Caco-2 (cell line): ENCODE data around the gene UBXN6. TPM values are rescaled to one million over a fixed set of nuclear protein-coding genes. Genes with fewer than 3 reads are reported as not detected.

Experiments used
- BruUV-seq: library from RNA; stranded (reverse); fragments of 400-500 nt; replicated peaks from 2 replicates; lab custom pipeline; 2021; lab: Mats Ljungman, UMichigan
- CTCF ChIA-PET: fragments of 300-600 bp; sonication (Branson Sonifier 250); formaldehyde crosslinking; loops from one replicate; lab custom pipeline; 2022; ENCODE audit warnings: antibody characterized with exemption; lab: Charles Lee
- POLR2A ChIA-PET: fragments of 300-600 bp; sonication (Branson Sonifier 250); formaldehyde crosslinking; loops from one replicate; lab custom pipeline; 2022; ENCODE audit warnings: antibody characterized with exemption; lab: Charles Lee
- DNase-seq, 2 experiments: peaks; one replicate each; pipeline versions ENCODE4 v3.0.0 to v3.0.0-alpha.2; 2020 to 2022
- H3K27me3 ChIP-seq: replicated peaks from 2 replicates; pipeline ENCODE4 v1.6.0; 2011; ENCODE audit warnings: low read length; ENCODE audit not compliant: control insufficient read depth, insufficient read depth
- H3K36me3 ChIP-seq: 2 replicates; pipeline ENCODE4 v1.5.1; 2011; ENCODE audit warnings: low read length; ENCODE audit not compliant: control insufficient read depth, insufficient read depth
- H3K4me1 ChIP-seq: fragments of 250-450 bp; sonication (Bioruptor Pico); 2 replicates; pipeline ENCODE4 v1.5.1; 2020; ENCODE audit warnings: mild to moderate bottlenecking
- H3K4me3 ChIP-seq: 2 replicates; pipeline ENCODE4 v1.5.1; 2011; ENCODE audit warnings: low read depth, mild to moderate bottlenecking, control low read depth, low read length
- H3K9me3 ChIP-seq: fragments of 250-450 bp; sonication (Bioruptor Pico); 2 replicates; pipeline ENCODE4 v1.5.1; 2020; ENCODE audit warnings: mild to moderate bottlenecking, moderate library complexity
- H3K27ac Mint-ChIP-seq: one replicate; pipeline ENCODE4 v1.8.0; 2022; ENCODE audit warnings: mixed read lengths; ENCODE audit not compliant: unreplicated experiment
- H3K27me3 Mint-ChIP-seq: one replicate; pipeline ENCODE4 v1.8.0; 2022; ENCODE audit warnings: mixed read lengths; ENCODE audit not compliant: insufficient read depth, unreplicated experiment
- H3K36me3 Mint-ChIP-seq: one replicate; pipeline ENCODE4 v1.8.0; 2022; ENCODE audit warnings: mild to moderate bottlenecking, mixed read lengths; ENCODE audit not compliant: insufficient read depth, unreplicated experiment
- H3K4me1 Mint-ChIP-seq: one replicate; pipeline ENCODE4 v1.8.0; 2022; ENCODE audit warnings: low read depth, mixed read lengths; ENCODE audit not compliant: unreplicated experiment
- H3K4me3 Mint-ChIP-seq: one replicate; pipeline ENCODE4 v1.8.0; 2022; ENCODE audit warnings: mild to moderate bottlenecking, moderate library complexity, mixed read lengths; ENCODE audit not compliant: unreplicated experiment
- H3K9me3 Mint-ChIP-seq: one replicate; pipeline ENCODE4 v1.8.0; 2022; ENCODE audit warnings: mixed read lengths; ENCODE audit not compliant: unreplicated experiment
- intact Hi-C: fragments of 100-400 bp; cut with micrococcal nuclease; formaldehyde crosslinking; loops from one replicate; pipeline ENCODE4 v1.10.0; 2022; ENCODE audit not compliant: unreplicated experiment
- total RNA-seq: library from RNA; stranded (reverse); gene quantifications from 2 replicates; pipeline ENCODE4 v1.2.3, GENCODE V29; 2022
- TF ChIP-seq, protein P1 (sequence below), 2 experiments: fragments of 200-600 bp in 1 of 2; IDR thresholded peaks; 1 replicate in 1 of 2; 2 replicates in 1 of 2; pipeline versions ENCODE4 v1.5.1 to v1.8.0; 2011 to 2022; ENCODE audit warnings: antibody characterized with exemption in 1 of 2, control low read depth in 1 of 2, inconsistent platforms in 1 of 2, low read depth in 1 of 2, low read length in 1 of 2, mild to moderate bottlenecking in 1 of 2, moderate library complexity in 1 of 2; ENCODE audit not compliant: insufficient read depth in 1 of 2, severe bottlenecking in 1 of 2, unreplicated experiment in 1 of 2

The UBXN6 gene
- total RNA-seq, 1 experiment from 2014 or later: 42.9 TPM

DNA sequence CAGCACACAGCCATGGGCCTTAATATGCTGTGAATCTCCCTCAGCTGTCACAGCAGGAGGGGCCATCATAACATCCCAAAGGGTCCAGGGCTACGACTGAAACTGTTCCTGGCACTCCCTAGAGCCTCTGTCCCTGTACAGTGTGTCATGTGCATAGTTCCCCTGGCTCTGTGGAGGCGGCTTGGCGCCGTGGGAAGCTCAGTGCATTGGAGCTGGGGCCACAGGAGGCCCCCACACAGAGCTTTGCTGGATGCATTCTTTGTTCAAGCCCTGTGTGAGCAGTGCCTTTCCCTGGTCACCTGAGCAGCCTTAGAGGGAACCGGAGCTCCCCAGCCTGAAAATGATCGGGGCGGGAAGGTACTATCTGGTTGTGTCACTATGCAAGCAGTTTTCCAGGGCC lies 21.4 kb downstream of the UBXN6 start:
- Mint-ChIP-seq H3K36me3 (peaks cover 91% of the 10 kb centered on the region), H3K4me3 (no peak overlapping the region), H3K9me3 (no peaks in the 10 kb centered on the region), H3K27ac (no peak overlapping the region), H3K4me1 (no peaks in the 10 kb centered on the region), H3K27me3 (no peaks in the 10 kb centered on the region)
- TF ChIP-seq, protein P1, sequence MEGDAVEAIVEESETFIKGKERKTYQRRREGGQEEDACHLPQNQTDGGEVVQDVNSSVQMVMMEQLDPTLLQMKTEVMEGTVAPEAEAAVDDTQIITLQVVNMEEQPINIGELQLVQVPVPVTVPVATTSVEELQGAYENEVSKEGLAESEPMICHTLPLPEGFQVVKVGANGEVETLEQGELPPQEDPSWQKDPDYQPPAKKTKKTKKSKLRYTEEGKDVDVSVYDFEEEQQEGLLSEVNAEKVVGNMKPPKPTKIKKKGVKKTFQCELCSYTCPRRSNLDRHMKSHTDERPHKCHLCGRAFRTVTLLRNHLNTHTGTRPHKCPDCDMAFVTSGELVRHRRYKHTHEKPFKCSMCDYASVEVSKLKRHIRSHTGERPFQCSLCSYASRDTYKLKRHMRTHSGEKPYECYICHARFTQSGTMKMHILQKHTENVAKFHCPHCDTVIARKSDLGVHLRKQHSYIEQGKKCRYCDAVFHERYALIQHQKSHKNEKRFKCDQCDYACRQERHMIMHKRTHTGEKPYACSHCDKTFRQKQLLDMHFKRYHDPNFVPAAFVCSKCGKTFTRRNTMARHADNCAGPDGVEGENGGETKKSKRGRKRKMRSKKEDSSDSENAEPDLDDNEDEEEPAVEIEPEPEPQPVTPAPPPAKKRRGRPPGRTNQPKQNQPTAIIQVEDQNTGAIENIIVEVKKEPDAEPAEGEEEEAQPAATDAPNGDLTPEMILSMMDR (IDR thresholded peaks at IDR 0.05; ENCODE audit: insufficient read depth in 1 of 2, low read depth in 1 of 2, low read length in 1 of 2, severe bottlenecking in 1 of 2, unreplicated experiment in 1 of 2): no peak
- no peak overlapping the region for H3K4me3 ChIP-seq
- intact Hi-C loops: no loop called here
- no peaks in the 10 kb centered on the region for H3K4me1 ChIP-seq
- H3K9me3 ChIP-seq: no peaks in the 10 kb centered on the region
- no peaks in the 10 kb centered on the region for H3K27me3 ChIP-seq
- CTCF ChIA-PET: no interaction called here
- BruUV-seq: no TSS peak
- DNase-seq: no peak
- peaks cover 3% of the 10 kb centered on the region for H3K36me3 ChIP-seq
- POLR2A ChIA-PET: no interaction called here

DNA sequence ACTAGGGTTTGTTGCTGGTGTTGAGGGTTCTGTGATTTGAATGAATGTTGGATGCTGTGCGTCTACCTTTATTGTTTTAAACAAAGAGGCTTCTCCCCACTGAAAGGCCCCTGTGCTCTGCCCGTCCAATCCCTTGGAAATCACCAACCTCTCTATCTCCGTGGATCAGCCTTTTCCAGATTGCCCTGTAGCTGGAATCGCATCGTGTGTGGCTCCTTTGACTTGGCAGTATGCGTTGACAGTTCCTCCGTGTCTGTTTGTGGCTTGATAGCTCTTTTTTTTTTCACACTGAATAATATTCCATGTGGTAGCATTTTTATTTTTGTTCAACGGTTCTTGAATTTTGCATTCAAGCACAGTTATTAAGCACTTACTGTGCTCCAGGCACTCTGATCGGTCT lies 23.2 kb downstream of the UBXN6 start:
- no peaks in the 10 kb centered on the region for H3K9me3 ChIP-seq
- Mint-ChIP-seq H3K36me3 (peaks cover 93% of the 10 kb centered on the region), H3K4me1 (no peaks in the 10 kb centered on the region), H3K9me3 (no peaks in the 10 kb centered on the region), H3K4me3 (no peak overlapping the region), H3K27ac (no peak overlapping the region), H3K27me3 (no peaks in the 10 kb centered on the region)
- H3K4me3 ChIP-seq: no peak overlapping the region
- intact Hi-C loops: no loop called here
- TF ChIP-seq, protein P1 (IDR thresholded peaks at IDR 0.05; ENCODE audit: insufficient read depth in 1 of 2, low read depth in 1 of 2, low read length in 1 of 2, severe bottlenecking in 1 of 2, unreplicated experiment in 1 of 2): no peak
- no peak for DNase-seq
- no TSS peak for BruUV-seq
- POLR2A ChIA-PET: interaction anchor here (0.6 kb wide), 1 partner anchor 14 kb away, joined by 3 read pairs; no protein-coding TSS in a partner anchor
- H3K36me3 ChIP-seq: peaks cover 3% of the 10 kb centered on the region
- no peaks in the 10 kb centered on the region for H3K27me3 ChIP-seq
- CTCF ChIA-PET: no interaction called here
- H3K4me1 ChIP-seq: no peaks in the 10 kb centered on the region

DNA sequence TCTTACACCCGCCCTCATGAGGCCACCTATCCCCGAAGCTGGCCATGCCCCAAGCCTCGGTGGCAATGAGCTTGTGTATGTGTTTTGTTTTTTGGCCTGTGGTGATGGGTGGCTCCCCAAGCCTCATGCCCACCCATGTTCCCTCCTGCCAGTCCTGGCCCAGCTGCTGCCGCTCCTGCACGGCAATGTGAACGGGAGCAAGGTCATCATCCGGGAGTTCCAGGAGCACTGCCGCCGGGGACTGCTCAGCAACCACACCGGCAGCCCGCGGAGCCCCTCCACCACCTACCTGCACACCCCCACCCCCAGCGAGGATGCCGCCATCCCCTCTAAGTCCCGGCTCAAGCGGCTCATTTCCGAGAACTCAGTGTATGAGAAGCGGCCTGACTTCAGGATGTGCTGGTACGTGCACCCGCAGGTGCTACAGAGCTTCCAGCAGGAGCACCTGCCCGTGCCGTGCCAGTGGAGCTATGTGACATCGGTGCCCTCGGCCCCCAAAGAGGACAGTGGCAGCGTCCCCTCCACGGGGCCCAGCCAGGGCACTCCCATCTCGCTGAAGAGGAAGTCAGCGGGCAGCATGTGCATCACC lies 24.6 kb downstream of the UBXN6 start:
- ChIA-PET POLR2A (no interaction called here), CTCF (no interaction called here)
- peaks cover 93% of the 10 kb centered on the region for H3K36me3 Mint-ChIP-seq

More for the DNA sequence above, 24.6 kb downstream of the UBXN6 start:
- H3K4me1 ChIP-seq: no peaks in the 10 kb centered on the region
- H3K9me3 ChIP-seq: no peaks in the 10 kb centered on the region
- Mint-ChIP-seq H3K9me3 (no peaks in the 10 kb centered on the region), H3K4me3 (no peak overlapping the region), H3K27ac (no peak overlapping the region), H3K27me3 (no peaks in the 10 kb centered on the region), H3K4me1 (no peaks in the 10 kb centered on the region)
- no TSS peak for BruUV-seq
- no peak for DNase-seq
- H3K36me3 ChIP-seq: peaks cover 3% of the 10 kb centered on the region
- H3K27me3 ChIP-seq: no peaks in the 10 kb centered on the region
- no peak overlapping the region for H3K4me3 ChIP-seq
- TF ChIP-seq, protein P1 (IDR thresholded peaks at IDR 0.05; ENCODE audit: insufficient read depth in 1 of 2, low read depth in 1 of 2, low read length in 1 of 2, severe bottlenecking in 1 of 2, unreplicated experiment in 1 of 2): no peak
- intact Hi-C loops: no loop called here
